K562 (cell line): Measurements from ENCODE around the gene LAMA3. TPM values are rescaled to one million over a fixed set of nuclear protein-coding genes. Genes with fewer than 3 reads are reported as not detected.

Experiments used
- ATAC-seq: fragments of 200-7000 bp; cut with Tn5 transposase; 3 replicates; pipeline ENCODE4 v1.9.1; 2020; ENCODE audit warnings: moderate library complexity
- BruUV-seq: library from RNA; stranded (reverse); fragments of 400-500 nt; replicated peaks from 2 replicates; lab custom pipeline; 2021; lab: Mats Ljungman, UMichigan
- CTCF ChIA-PET: fragments of 300-600 bp; formaldehyde crosslinking; extraction: SDS; loops from one replicate; lab custom pipeline; 2021; ENCODE audit warnings: low intra/inter-chr PET ratio; lab: Yijun Ruan, JAX
- POLR2A ChIA-PET: fragments of 300-600, 350-650 bp; sonication (Branson Sonifier 250); formaldehyde crosslinking; extraction: SDS; loops from one replicate; lab custom pipeline; 2021; ENCODE audit warnings: antibody characterized with exemption, inconsistent platforms; lab: Yijun Ruan, JAX
- DNase-seq, 4 experiments: peaks; one replicate each; pipeline versions ENCODE4 v3.0.0 to v3.0.0-alpha.2; 2011 to 2018; ENCODE audit warnings: low spot score in 3 of 4, mixed read lengths in 3 of 4; ENCODE audit errors: extremely low read depth in 1 of 4
- FAIRE-seq: peaks from 2 replicates; lab custom pipeline; 2011; peaks lifted over from hg19 to GRCh38; lab: Jason Lieb, UNC
- H2AFZ ChIP-seq: 2 replicates; pipeline ENCODE4 v1.6.0; 2011; ENCODE audit warnings: low read depth, low read length, control low read depth, inconsistent platforms
- H3K27ac ChIP-seq: fragments of 200-600 bp; 3 replicates; pipeline ENCODE4 v1.8.0; 2011; ENCODE audit warnings: low read depth, mild to moderate bottlenecking, control low read depth, inconsistent platforms, low read length, moderate library complexity, mixed read lengths; ENCODE audit errors: extremely low read depth
- H3K27me3 ChIP-seq, 2 experiments: fragments of 300-600 bp in 1 of 2; 2 replicates in 1 of 2; 3 replicates in 1 of 2; pipeline versions ENCODE4 v1.6.0 to v1.8.0; 2011; ENCODE audit warnings: inconsistent platforms in 2 of 2, low read length in 2 of 2, mild to moderate bottlenecking in 1 of 2, mixed read lengths in 1 of 2, moderate library complexity in 1 of 2; ENCODE audit not compliant: control insufficient read depth in 2 of 2, insufficient read depth in 2 of 2
- H3K36me3 ChIP-seq: fragments of 300-600 bp; 3 replicates; pipeline ENCODE4 v1.8.0; 2011; ENCODE audit warnings: mild to moderate bottlenecking, low read length, inconsistent platforms; ENCODE audit not compliant: control insufficient read depth, insufficient read depth
- H3K4me1 ChIP-seq, 2 experiments: fragments of 200-600 bp in 1 of 2; replicated peaks in 1 of 2; 2 replicates in 1 of 2; 3 replicates in 1 of 2; pipeline versions ENCODE4 v1.5.1 to v1.8.0; 2011; ENCODE audit warnings: inconsistent platforms in 2 of 2, low read length in 2 of 2, mild to moderate bottlenecking in 1 of 2, mixed read lengths in 1 of 2, moderate library complexity in 1 of 2; ENCODE audit not compliant: control insufficient read depth in 2 of 2, insufficient read depth in 2 of 2
- H3K4me2 ChIP-seq: 2 replicates; pipeline ENCODE4 v1.6.1; 2011; ENCODE audit warnings: low read length, control low read depth, inconsistent platforms, mixed read lengths; ENCODE audit not compliant: insufficient read depth
- H3K4me3 ChIP-seq: fragments of 200-600 bp; sonication (generic), shearing (Covaris generic); 2 replicates; pipeline ENCODE4 v1.5.1; 2016; ENCODE audit warnings: control low read depth, inconsistent platforms
- H3K79me2 ChIP-seq: fragments of 200-600 bp; 3 replicates; pipeline ENCODE4 v1.8.0; 2011; ENCODE audit warnings: low read length, inconsistent platforms; ENCODE audit not compliant: control insufficient read depth, insufficient read depth
- H3K9ac ChIP-seq, 2 experiments: 2 replicates each; pipeline versions ENCODE4 v1.6.0 to v1.6.1; 2011; ENCODE audit warnings: low read depth in 2 of 2, low read length in 2 of 2, control low read depth in 1 of 2, inconsistent platforms in 1 of 2, mild to moderate bottlenecking in 1 of 2, mixed read lengths in 1 of 2; ENCODE audit not compliant: insufficient read depth in 1 of 2
- H3K9me1 ChIP-seq: one replicate; pipeline ENCODE4 v1.6.0; 2011; ENCODE audit warnings: inconsistent platforms, mild to moderate bottlenecking, low read length, moderate library complexity; ENCODE audit not compliant: control insufficient read depth, insufficient read depth
- H3K9me3 ChIP-seq: replicated peaks from 2 replicates; pipeline ENCODE4 v1.5.1; 2011; ENCODE audit warnings: low read depth, low read length, inconsistent platforms; ENCODE audit not compliant: control insufficient read depth, insufficient read depth
- H4K20me1 ChIP-seq: replicated peaks from 2 replicates; pipeline ENCODE4 v1.6.1; 2011; ENCODE audit warnings: low read length, inconsistent platforms, mixed read lengths; ENCODE audit not compliant: control insufficient read depth, insufficient read depth
- BRCA1 ChIP-seq, 2 experiments: fragments of 450-650 bp in 1 of 2; sonication (generic) in 1 of 2; formaldehyde crosslinking in 1 of 2; IDR thresholded peaks; 2 replicates each; pipeline versions ENCODE4 v1.5.0 to v1.6.1; 2017 to 2020; ENCODE audit warnings: mild to moderate bottlenecking in 1 of 2, missing genetic modification reagents in 1 of 2
- CBX2 ChIP-seq: fragments of 200-600 bp; sonication (generic); IDR thresholded peaks from one replicate; pipeline ENCODE4 v1.6.1; 2012; ENCODE audit warnings: mild to moderate bottlenecking, low read length, inconsistent platforms; ENCODE audit not compliant: insufficient read depth, poor library complexity, severe bottlenecking
- DIDO1 ChIP-seq: fragments of 450-650 bp; IDR thresholded peaks from 2 replicates; pipeline ENCODE4 v1.6.1; 2016; ENCODE audit warnings: low read depth, missing biosample characterization, missing genetic modification characterization
- DNMT1 ChIP-seq: fragments of 450-650 bp; IDR thresholded peaks from 2 replicates; pipeline ENCODE4 v1.6.1; 2016; ENCODE audit warnings: antibody characterized with exemption, mild to moderate bottlenecking
- MAFG ChIP-seq: fragments of 450-650 bp; conservative IDR thresholded peaks from 2 replicates; pipeline ENCODE4 v1.6.1; 2016; ENCODE audit warnings: missing genetic modification characterization, missing compliant biosample characterization
- NEUROD1 ChIP-seq: fragments of 150-350 bp; IDR thresholded peaks from 2 replicates; pipeline ENCODE4 v1.6.1; 2014; ENCODE audit warnings: borderline replicate concordance, low read length, low read depth; ENCODE audit not compliant: partially characterized antibody
- PTTG1 ChIP-seq: fragments of 450-650 bp; IDR thresholded peaks from 2 replicates; pipeline ENCODE4 v1.6.1; 2016; ENCODE audit warnings: low read depth, mild to moderate bottlenecking, missing genetic modification characterization, missing compliant biosample characterization
- RHOXF2B ChIP-seq: fragments of 250-450 bp; sonication (Bioruptor Pico); conservative IDR thresholded peaks from 2 replicates; pipeline ENCODE4 v1.5.1; 2021
- SIRT6 ChIP-seq: IDR thresholded peaks from one replicate; pipeline ENCODE4 v1.6.1; 2012; ENCODE audit warnings: low read depth, mild to moderate bottlenecking, control low read depth, inconsistent platforms, low read length, moderate library complexity
- SMC3 ChIP-seq: conservative IDR thresholded peaks from 2 replicates; pipeline ENCODE4 v1.6.1; 2011; ENCODE audit warnings: low read depth, low read length, improper control_type of control experiment; ENCODE audit not compliant: insufficient read depth
- SREBF2 ChIP-seq: sonication (generic); formaldehyde crosslinking; IDR thresholded peaks from 2 replicates; pipeline ENCODE4 v1.4.0; 2020; ENCODE audit warnings: mild to moderate bottlenecking, missing genetic modification reagents
- WGBS: fragments of 100-300 bp; shearing (Covaris generic); methylation state at CpG from one replicate; pipeline ENCODE4 v1.1.6; 2016; ENCODE audit warnings: low coverage, mixed read lengths; ENCODE audit not compliant: insufficient coverage; ENCODE audit errors: missing lambda C conversion rate; 5-methylcytosine and 5-hydroxymethylcytosine counted together
- in situ Hi-C: fragments of 300-500 bp; cut with MboI; formaldehyde crosslinking; loops from 4 replicates; pipeline ENCODE4 v1.15.0; 2018; ENCODE audit warnings: inconsistent platforms, mixed read lengths
- intact Hi-C: fragments of 100-400 bp; cut with micrococcal nuclease; formaldehyde crosslinking; loops from 2 replicates; pipeline ENCODE4 v1.14.2; 2022
- polyA plus RNA-seq, 8 experiments: library from polyadenylated mRNA; depleted of rRNA in 4 of 8; stranded (reverse) in 5 of 8; unstranded in 3 of 8; fragments of >200 nt; fragmentation: Nextera tagmentation in 2 of 8; fragmentation: Illumina TruSeq in 1 of 8; extraction: Ambion mirVana in 2 of 8; extraction: Trizol in 1 of 8; gene quantifications; 2 replicates each; pipeline versions ENCODE4 v1.2.1 to v1.2.3, GENCODE V29; 2011 to 2014; ENCODE audit warnings: inconsistent platforms in 1 of 8, missing spikeins in 1 of 8
- total RNA-seq, 7 experiments: library from RNA; depleted of rRNA in 6 of 7; stranded (reverse); fragments of >200 nt in 6 of 7; fragmentation: Illumina TruSeq in 2 of 7; extraction: Trizol in 2 of 7; gene quantifications; 2 replicates each; pipeline versions ENCODE4 v1.2.1 to v1.2.3, GENCODE V29; 2011 to 2021; ENCODE audit warnings: low replicate concordance in 1 of 7

Gene LAMA3
- total and polyA plus RNA-seq, 9 of the 15 experiments (the other 6 are each of a cell fraction or from before 2014, with no cell fraction given), result 0.07 TPM; not detected in 8

GRCh38 chr18:23738151-23738550 lies 48.9 kb downstream of the LAMA3 start:
- 0% methylated on average over 5 of the region's 5 CpGs for WGBS
- intact Hi-C loops (no loop called here), in situ Hi-C loops (no loop called here)
- Histone ChIP-seq H3K27ac (no peak overlapping the region), H4K20me1 (peaks cover 3% of the 10 kb centered on the region; the same call in 1 of the 2 replicates), H3K36me3 (no peaks in the 10 kb centered on the region), H3K9ac (no peak overlapping the region), H3K4me1 (no peaks in the 10 kb centered on the region), H2AFZ (no peak overlapping the region), H3K9me3 (no peaks in the 10 kb centered on the region), H3K79me2 (no peaks in the 10 kb centered on the region), H3K9me1 (no peaks in the 10 kb centered on the region), H3K27me3 (peaks cover 9 to 39% of the 10 kb centered on the region in 2 experiments; a peak in 4 of 5 replicates), H3K4me3 (no peak overlapping the region), H3K4me2 (no peak overlapping the region)
- CTCF ChIA-PET, result no interaction called here
- ATAC-seq, result no peak
- BruUV-seq, result no TSS peak
- POLR2A ChIA-PET, result no interaction called here
- no peak for DNase-seq
- no peak for FAIRE-seq
- no peak for TF ChIP-seq SIRT6
- no peak for TF ChIP-seq SREBF2
- TF ChIP-seq DIDO1 (tag), result no peak
- TF ChIP-seq DNMT1, result no peak
- TF ChIP-seq RHOXF2B (CRISPR knock-in tag), result no peak
- TF ChIP-seq BRCA1 (IDR thresholded peaks at IDR 0.05), result no peak
- no peak for TF ChIP-seq BRCA1 (CRISPR knock-in tag; IDR thresholded peaks at IDR 0.05)
- TF ChIP-seq SMC3, result no peak
- no peak for TF ChIP-seq CBX2
- TF ChIP-seq MAFG (tag), result no peak
- TF ChIP-seq NEUROD1, result no peak
- TF ChIP-seq PTTG1, result no peak
